SIG-M5 treated with dmso at 0.1 percent for 504 hours (cell line): ENCODE results near the gene CCDC91.
A peak's percentile ranks its signal among the peaks of the same experiment; 100 is the strongest.

Experiments used
- DNase-seq: peaks from one replicate; lab custom pipeline; 2025; ENCODE audit not compliant: unreplicated experiment; lab: John Stamatoyannopoulos, UW

The CCDC91 gene

GRCh38 chr12:28190321-28191050 is at the start of gene CCDC91:
TSS of gene CCDC91 (plus strand) at chr12:28190456. CDS start at chr12:28257216, 66,760 bp downstream.
- DNase-seq = peak; percentile 75

DNA sequence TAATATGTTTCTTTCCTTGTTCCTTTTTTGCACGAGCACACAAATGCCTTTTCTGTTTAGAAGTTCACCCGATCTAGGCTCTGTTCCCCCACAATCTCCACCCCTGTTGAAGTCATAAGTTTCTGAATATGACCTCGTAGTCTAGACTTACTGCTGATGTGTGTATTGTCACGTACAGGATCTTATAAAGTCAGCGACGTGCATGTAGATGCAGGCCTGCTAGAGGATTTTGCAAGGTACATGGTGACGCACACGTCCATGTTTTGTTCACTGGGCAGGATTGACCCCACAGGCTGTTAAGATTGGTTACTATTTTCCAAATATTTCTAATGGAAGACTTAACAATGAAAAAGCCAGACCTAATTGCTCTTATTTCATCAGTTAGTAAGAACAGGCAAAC is 46.2 kb upstream of the CCDC91 start:
- DNase-seq = no peak

- DNase-seq = no peak
Measured at GRCh38 chr12:28144532-28144931, 45.7 kb upstream of the CCDC91 start.

DNA sequence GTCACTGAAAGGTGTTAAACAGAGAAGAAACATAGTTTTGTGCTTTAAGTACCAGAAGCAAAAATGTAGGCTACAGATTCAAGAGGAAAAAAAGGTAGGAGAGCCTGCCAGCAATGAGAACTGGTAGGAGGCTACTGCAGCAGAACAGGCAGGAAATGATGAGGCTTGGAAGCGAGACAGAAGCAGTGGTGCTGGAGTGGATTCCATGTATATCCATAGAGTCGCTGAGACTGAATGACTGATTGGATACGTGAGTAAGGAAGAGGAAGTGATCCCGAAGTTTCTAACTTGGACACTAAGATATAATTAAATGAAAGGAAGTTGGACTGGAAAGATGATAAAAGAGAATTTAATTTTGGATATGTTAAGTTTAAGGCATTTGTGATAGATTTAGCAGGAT is 45.0 kb upstream of the CCDC91 start:
- no peak for DNase-seq

GRCh38 chr12:28149279-28149678 is 41.0 kb upstream of the CCDC91 start:
- no peak for DNase-seq

DNA sequence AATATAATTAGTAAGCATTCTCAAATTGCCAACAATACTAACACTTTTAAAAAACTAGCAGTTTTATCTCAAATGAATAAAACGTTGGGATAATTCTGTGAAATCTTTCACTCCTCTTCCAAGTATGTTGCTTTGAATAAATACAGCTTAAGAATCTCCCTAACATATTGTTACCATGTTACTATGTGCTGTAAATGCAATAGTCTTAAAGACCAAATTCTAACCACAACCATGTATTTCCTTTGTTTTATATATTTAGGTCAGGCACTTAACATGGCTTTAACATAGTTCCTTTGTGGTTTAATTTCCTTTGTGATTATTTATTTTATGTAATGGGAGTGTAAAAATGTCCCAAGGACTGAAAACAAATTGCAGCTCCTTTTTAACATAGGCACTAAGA is 33.9 kb upstream of the CCDC91 start:
- no peak for DNase-seq

GRCh38 chr12:28156804-28157203 is 33.5 kb upstream of the CCDC91 start:
- DNase-seq = no peak

DNA sequence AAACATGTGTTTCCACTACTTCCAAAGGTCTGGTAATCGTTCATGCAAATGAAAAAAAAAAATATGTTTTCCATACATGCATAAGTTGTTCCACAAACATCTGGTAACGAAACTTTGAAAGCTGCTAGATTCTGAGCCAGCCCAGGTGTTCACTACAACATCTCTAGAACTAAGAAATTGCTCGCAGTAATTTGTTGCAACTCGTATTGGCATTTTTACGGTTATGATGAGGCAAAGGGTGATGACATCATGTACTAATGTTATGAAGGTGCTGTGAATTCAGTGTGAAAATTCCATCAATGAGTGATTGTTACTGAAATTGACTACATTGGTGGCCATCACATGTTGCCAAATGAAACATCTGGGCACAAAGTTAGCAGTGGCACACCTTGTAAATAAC is 31.9 kb upstream of the CCDC91 start:
- DNase-seq = no peak

- DNase-seq = no peak
Measured at GRCh38 chr12:28159688-28160087, 30.6 kb upstream of the CCDC91 start.

- DNase-seq = no peak
Measured at GRCh38 chr12:28161697-28162096, 28.6 kb upstream of the CCDC91 start.

GRCh38 chr12:28162697-28163096 is 27.6 kb upstream of the CCDC91 start:
- no peak for DNase-seq

GRCh38 chr12:28164644-28165275 is 25.5 kb upstream of the CCDC91 start:
- no peak for DNase-seq

DNA sequence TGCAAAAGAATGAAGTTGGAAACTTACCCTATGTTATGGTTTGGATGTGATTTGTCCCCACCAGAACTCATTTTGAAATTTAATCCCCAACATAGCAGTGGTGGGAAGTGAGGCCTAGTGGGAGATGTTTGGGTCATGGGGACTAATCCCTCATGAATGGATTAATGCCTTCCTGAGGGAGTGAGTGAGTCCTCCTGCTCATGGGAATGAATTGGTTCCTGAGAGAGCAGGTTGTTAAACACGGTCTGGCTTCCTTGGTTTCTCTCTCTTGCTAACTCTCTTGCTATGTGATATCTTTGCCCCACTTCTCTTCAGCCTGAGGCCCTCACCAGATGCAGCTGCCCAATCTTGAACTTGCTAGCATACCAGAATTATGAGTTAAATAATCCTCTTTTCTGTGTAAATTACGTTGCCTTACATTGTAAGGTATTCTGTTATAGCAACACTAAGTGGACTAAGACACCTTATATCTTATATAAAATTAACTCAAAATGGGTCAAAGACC is 22.2 kb upstream of the CCDC91 start:
- DNase-seq = no peak

DNA sequence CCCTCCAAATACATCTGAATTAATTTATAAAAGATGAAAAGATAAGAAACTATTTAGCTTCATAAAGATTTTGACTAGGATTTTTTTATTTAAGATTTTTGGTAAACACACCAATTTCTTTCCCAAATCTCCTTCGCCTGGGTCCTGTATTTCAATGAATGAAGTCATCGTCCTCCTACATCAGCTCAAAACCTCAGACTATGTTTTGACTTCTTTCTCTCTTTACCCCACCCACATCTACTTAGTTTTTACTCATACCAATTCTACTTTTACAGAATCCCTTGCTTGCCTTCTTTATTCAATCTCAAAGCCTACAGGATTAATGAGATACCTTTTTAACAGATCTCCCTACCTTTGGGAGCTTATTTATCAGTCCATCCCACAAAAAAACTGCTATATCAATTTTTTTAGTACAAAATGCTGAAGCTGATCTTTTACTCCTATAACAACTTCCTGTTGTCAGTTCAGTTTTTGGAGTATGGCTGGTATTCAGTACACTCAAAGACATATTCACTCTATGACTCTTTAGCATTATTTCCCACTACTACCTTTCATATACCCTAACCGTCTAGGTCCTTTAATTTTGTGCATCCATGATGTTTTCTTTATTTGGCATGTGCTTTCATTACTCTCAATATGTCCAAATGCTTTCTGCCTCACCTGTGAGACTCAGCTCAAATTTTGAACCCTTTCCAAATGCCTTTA is 18.7 kb upstream of the CCDC91 start:
- no peak for DNase-seq

GRCh38 chr12:28172434-28173030 is 17.7 kb upstream of the CCDC91 start:
- peak; percentile 4 for DNase-seq

DNA sequence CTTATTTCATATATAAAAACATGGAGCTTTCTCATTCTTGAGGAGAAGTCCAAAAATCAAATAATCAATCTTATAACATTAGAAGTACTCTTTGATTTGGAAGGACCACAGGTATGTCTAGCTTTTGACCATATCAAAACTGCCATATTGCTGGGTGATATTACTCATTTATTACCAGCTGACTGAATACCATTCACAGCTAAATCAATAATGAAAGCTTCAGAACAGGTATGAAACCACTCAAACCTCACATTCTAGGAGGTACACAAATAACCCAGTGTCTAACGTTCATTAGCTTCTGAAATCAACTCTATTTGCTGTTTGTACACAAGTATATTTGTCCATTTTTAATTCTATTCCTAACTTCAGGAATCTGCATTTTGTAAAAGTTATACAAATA is 16.8 kb upstream of the CCDC91 start:
- no peak for DNase-seq

DNA sequence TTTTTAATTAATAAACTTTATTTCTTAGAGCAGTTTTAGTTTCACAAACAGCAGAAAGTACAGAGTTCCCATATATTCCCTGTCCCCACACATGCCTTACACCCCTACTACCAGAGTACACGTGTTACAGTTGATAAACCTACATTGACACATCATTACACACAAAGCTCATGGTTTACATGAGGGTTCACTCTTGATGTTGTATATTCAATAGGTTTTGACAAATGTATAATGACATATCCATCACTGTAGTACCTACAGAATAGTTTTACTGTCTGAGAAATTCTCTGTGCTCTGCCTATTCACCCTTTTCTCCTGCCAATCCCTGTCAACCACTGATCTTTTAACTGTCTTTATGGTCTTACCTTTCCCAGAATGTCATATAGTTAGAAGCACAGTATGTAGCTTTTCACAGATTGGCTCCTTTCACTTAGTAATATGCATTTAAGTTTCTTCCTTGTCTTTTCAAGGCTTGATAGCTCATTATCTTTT is 15.1 kb upstream of the CCDC91 start:
- no peak for DNase-seq

DNA sequence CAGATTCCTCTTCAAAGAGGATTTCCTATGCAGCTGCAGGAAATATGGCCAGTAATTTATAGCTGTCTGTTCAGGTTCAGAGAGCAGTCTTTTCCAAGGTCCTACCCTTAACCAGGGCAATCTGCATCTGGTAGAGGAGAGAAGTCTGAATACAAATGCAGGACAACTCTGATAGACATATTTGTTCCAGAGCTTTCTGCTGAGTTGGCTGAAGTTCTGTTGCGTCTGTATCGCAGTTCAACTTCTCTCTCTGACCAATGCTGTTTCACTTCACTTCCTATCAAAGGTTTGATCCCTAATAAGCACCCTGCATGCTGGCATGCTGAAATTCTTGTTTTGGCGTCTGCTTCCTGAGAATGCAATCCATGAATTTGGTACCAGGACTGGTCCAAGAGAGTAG is 14.0 kb upstream of the CCDC91 start:
- no peak for DNase-seq

GRCh38 chr12:28177461-28177860 is 12.8 kb upstream of the CCDC91 start:
- DNase-seq = no peak

- no peak for DNase-seq
Measured at GRCh38 chr12:28177905-28178304, 12.4 kb upstream of the CCDC91 start.

GRCh38 chr12:28178775-28179174 is 11.5 kb upstream of the CCDC91 start:
- no peak for DNase-seq
